Adrenal gland (tissue), 5 donors: Measurements from ENCODE around the gene CLDN24.

Source experiments
- CTCF ChIP-seq, 6 experiments: fragments of 450-650 bp in 4 of 6; fragments of 200-600 bp in 2 of 6; sonication (generic) in 1 of 6; IDR thresholded peaks; 1 replicate in 5 of 6; 2 replicates in 1 of 6; pipeline versions ENCODE4 v1.5.1 to v1.8.0; 2016 to 2021; ENCODE audit warnings: antibody characterized with exemption in 6 of 6, mild to moderate bottlenecking in 2 of 6, moderate library complexity in 1 of 6
- POLR2A ChIP-seq, 2 donors: fragments of 450-650 bp; IDR thresholded peaks; one replicate each; pipeline ENCODE4 v1.6.1; 2017; ENCODE audit warnings: antibody characterized with exemption in 2 of 2, mild to moderate bottlenecking in 2 of 2, moderate library complexity in 1 of 2
- donor health status: DM: no; HTN: no; CAD: no.

DNA sequence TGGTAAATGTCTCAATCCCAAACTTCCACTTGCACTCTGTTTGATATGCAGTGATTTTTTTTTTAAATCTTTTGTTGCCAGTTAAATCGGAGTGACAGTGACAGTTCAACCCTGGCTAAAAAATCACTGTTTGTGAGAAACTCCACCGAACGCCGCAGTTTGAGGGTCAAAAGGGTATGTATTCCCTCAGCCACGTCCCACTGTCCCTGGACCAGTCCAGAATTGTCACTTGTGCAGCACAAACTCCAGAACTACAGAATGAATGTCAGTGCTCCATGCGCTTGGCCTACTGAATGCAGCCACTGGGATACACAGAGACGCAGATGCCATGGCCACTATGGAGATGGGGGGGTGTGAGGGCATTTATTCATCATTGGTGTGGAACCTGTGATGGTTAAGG is 36.3 kb downstream of the CLDN24 start:
- TF ChIP-seq CTCF (IDR thresholded peaks at IDR 0.05) (no peak), POLR2A (IDR thresholded peaks at IDR 0.05) (no peak)
